Right atrium auricular region (tissue), 2 donors: ENCODE data around the gene LRRC18. TPM values are rescaled to one million over a fixed set of nuclear protein-coding genes. Genes with fewer than 3 reads are reported as not detected.

ENCODE experiments used
- DNase-seq: peaks from one replicate; pipeline ENCODE4 v3.0.0-alpha.2; 2019; ENCODE audit warnings: low spot score
- H3K27ac ChIP-seq, 2 donors: fragments of 200-600 bp; sonication (generic); 1 replicate in 1 of 2; 2 replicates in 1 of 2; pipeline ENCODE4 v1.5.1; 2016 to 2019
- H3K27me3 ChIP-seq, 2 donors: fragments of 200-600 bp; sonication (generic); one replicate each; pipeline versions ENCODE4 v1.5.1 to v1.6.0; 2017 to 2019
- H3K36me3 ChIP-seq: fragments of 200-600 bp; sonication (generic); one replicate; pipeline ENCODE4 v1.5.1; 2016
- H3K4me1 ChIP-seq, 2 donors: fragments of 200-600 bp; sonication (generic); one replicate each; pipeline versions ENCODE4 v1.5.1 to v1.6.0; 2017 to 2019
- H3K4me3 ChIP-seq, 2 donors: fragments of 200-600 bp; sonication (generic); 1 replicate in 1 of 2; 2 replicates in 1 of 2; pipeline ENCODE4 v1.5.1; 2017 to 2019; ENCODE audit warnings: mild to moderate bottlenecking in 1 of 2, moderate library complexity in 1 of 2
- H3K9me3 ChIP-seq, 2 donors: fragments of 200-600 bp; sonication (generic); one replicate each; pipeline ENCODE4 v1.5.1; 2019
- CTCF ChIP-seq, 2 donors: fragments of 200-600 bp; sonication (generic); IDR thresholded peaks; one replicate each; pipeline ENCODE4 v1.5.1; 2019; ENCODE audit warnings: antibody characterized with exemption in 2 of 2
- total RNA-seq, 2 donors: library from RNA; depleted of rRNA; stranded (reverse); fragments of >200 nt; gene quantifications; one replicate each; pipeline ENCODE4 v1.1.0, GENCODE V29; 2016

Gene LRRC18
- total RNA-seq, 2 donors from 2014 or later = not detected

- no peak for DNase-seq
Observed at GRCh38 chr10:48900371-48900801, 39.3 kb downstream of the LRRC18 start.

GRCh38 chr10:48899781-48900180 is 39.9 kb downstream of the LRRC18 start:
- no peaks in the 10 kb centered on the region for H3K9me3 ChIP-seq
- DNase-seq = no peak
- H3K36me3 ChIP-seq = no peaks in the 10 kb centered on the region
- no peaks in the 10 kb centered on the region for H3K27me3 ChIP-seq
- peaks cover 0 to 6% of the 10 kb centered on the region in 2 donors for H3K4me1 ChIP-seq
- no peak for TF ChIP-seq CTCF (IDR thresholded peaks at IDR 0.05)
- no peak overlapping the region for H3K4me3 ChIP-seq
- H3K27ac ChIP-seq = no peak overlapping the region

More at GRCh38 chr10:48900371-48900801, 39.3 kb downstream of the LRRC18 start:
- H3K36me3 ChIP-seq = no peaks in the 10 kb centered on the region
- no peak overlapping the region for H3K27ac ChIP-seq
- H3K9me3 ChIP-seq = no peaks in the 10 kb centered on the region
- TF ChIP-seq CTCF (IDR thresholded peaks at IDR 0.05) = no peak
- H3K27me3 ChIP-seq = no peaks in the 10 kb centered on the region
- peaks cover 0 to 6% of the 10 kb centered on the region in 2 donors for H3K4me1 ChIP-seq
- no peak overlapping the region for H3K4me3 ChIP-seq

GRCh38 chr10:48898426-48898825 is 41.2 kb downstream of the LRRC18 start:
- H3K4me1 ChIP-seq = peaks cover 0 to 6% of the 10 kb centered on the region in 2 donors
- H3K4me3 ChIP-seq = no peak overlapping the region
- H3K27me3 ChIP-seq = no peaks in the 10 kb centered on the region
- H3K36me3 ChIP-seq = no peaks in the 10 kb centered on the region
- no peaks in the 10 kb centered on the region for H3K9me3 ChIP-seq
- H3K27ac ChIP-seq = no peak overlapping the region
- no peak for DNase-seq
- no peak for TF ChIP-seq CTCF (IDR thresholded peaks at IDR 0.05)

GRCh38 chr10:48897441-48897790 is 42.2 kb downstream of the LRRC18 start:
- Histone ChIP-seq H3K4me3 (no peak overlapping the region), H3K4me1 (peaks cover 0 to 6% of the 10 kb centered on the region in 2 donors), H3K27ac (no peak overlapping the region), H3K9me3 (no peaks in the 10 kb centered on the region), H3K27me3 (no peaks in the 10 kb centered on the region), H3K36me3 (no peaks in the 10 kb centered on the region)
- no peak for DNase-seq
- TF ChIP-seq CTCF (IDR thresholded peaks at IDR 0.05) = no peak

GRCh38 chr10:48896756-48897440 is 42.7 kb downstream of the LRRC18 start:
- DNase-seq = no peak
- Histone ChIP-seq H3K27ac (no peak overlapping the region), H3K4me3 (no peak overlapping the region), H3K36me3 (no peaks in the 10 kb centered on the region), H3K27me3 (no peaks in the 10 kb centered on the region), H3K9me3 (no peaks in the 10 kb centered on the region), H3K4me1 (peaks cover 0 to 6% of the 10 kb centered on the region in 2 donors)
- TF ChIP-seq CTCF (IDR thresholded peaks at IDR 0.05) = no peak

GRCh38 chr10:48895803-48896195 is 43.8 kb downstream of the LRRC18 start:
- Histone ChIP-seq H3K27ac (no peak overlapping the region), H3K4me1 (peaks cover 0 to 6% of the 10 kb centered on the region in 2 donors), H3K36me3 (no peaks in the 10 kb centered on the region)

More at GRCh38 chr10:48895803-48896195, 43.8 kb downstream of the LRRC18 start:
- Histone ChIP-seq H3K4me3 (no peak overlapping the region), H3K9me3 (no peaks in the 10 kb centered on the region), H3K27me3 (no peaks in the 10 kb centered on the region)
- no peak for TF ChIP-seq CTCF (IDR thresholded peaks at IDR 0.05)
- no peak for DNase-seq
